GM18519 (cell line): ENCODE measurements around the gene FALEC.

Experiments
- ATAC-seq: cut with Tn5 transposase; IDR thresholded peaks from one replicate; pipeline ENCODE4 v1.9.1; 2021; ENCODE audit warnings: mild to moderate bottlenecking, moderate library complexity; ENCODE audit not compliant: unreplicated experiment, low FRiP score

FALEC gene

DNA sequence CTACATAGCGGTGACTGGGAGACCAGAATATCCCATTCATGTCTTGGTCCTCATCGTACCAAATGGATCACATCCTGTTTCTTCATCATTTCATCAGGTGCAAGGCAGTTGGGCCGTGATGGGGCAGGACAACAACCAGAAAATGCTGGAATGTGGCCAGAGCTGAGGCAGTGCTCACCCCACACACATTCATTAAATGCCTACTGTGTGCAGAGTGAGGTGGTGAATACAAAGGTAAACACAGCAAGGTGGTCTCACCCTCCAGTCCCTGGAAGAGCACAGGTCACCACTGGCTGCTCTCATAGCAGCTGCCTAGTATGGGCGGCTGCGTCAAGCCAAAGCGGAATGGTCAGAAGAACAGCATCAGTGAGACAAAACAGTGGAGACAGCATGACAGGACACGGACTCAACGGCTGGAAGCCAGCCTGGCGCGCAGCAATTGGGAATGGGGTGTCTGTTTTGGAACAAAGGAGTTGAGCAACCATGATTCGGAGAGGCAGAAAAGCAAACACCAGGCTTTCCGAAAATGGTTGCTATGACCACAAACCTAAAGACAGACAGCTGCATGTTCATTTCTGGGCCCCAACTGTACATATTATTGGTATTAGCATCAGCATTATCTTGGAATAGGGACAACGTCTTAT, 28.1 kb downstream of the FALEC start:
- no peak for ATAC-seq

DNA sequence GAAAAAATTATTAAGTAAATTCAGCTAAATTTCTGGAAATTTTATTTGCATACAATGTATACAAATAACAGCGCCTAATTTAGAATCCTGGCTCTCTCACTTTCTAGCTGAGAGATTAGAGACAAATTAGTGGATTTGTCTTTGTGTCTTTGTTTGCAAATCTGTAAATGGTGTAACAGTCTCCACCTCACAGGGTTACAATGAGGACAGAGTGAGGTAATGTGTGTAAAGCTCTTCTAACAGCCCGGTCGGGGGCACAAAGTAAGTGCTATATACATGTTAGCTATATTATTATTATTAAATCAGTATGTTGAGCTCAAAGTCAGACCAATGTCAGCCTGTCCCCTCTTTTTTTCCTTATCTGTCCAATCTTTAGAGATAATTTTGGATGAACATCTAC, 28.7 kb downstream of the FALEC start:
- no peak for ATAC-seq

GRCh38 chr1:150545486-150546032, 30.0 kb downstream of the FALEC start:
- no peak for ATAC-seq

GRCh38 chr1:150546294-150546937, 30.9 kb downstream of the FALEC start:
- ATAC-seq = no peak

DNA sequence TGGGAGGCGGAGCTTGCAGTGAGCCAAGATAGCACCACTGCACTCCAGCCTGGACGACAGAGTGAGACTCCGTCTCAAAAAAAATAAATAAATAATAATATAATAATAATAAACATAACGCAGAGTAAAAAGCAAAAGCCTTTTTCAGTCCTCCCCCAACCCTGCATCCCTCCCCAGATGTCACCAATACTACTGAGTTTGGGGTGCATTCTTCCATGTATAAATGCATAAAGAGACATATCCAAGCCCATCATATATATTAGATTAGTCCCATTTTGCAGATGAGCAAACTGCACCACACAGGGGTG, 32.7 kb downstream of the FALEC start:
- ATAC-seq = no peak

- no peak for ATAC-seq
Observed at GRCh38 chr1:150548632-150549495, 33.3 kb downstream of the FALEC start, which contains the start of gene ADAMTSL4. Gene ADAMTSL4, plus strand, starts transcription at chr1:150549408. Its CDS starts 2,881 bp downstream, at chr1:150552289.

DNA sequence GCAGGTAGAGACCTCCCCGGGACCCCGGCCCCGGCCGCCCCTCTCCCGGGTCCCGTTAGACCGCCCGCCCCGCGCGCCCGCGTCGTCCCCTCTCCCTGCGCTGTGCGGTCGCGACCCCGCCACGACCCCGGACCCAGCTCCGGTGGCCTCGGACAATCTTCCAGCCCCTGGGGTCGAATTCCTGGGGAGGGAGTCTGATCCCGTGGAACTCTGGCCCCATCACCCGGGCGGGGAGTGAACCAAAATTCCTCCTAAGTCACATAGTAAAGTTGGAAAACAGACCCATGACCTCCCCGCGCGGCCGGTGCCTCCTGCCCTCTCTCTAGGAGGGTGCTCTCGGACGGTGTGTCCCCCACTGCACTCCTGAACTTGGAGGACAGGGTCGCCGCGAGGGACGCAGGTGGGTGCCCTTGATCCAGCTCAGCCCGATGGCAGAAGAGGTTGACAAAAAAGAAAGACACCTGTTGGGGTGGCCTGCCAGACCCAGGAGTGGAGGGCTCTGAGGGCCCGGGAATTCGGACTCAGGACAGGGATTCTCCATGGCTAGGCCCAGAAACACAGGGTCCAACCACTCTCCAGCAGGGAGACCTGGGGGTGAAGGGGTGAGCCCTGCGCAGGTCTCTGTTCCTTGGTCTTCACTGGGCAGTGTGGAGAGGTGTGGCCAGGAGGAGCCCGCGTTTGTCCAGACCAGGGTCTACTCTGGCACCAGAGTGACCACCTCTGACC, 34.1 kb downstream of the FALEC start:
- no peak for ATAC-seq

DNA sequence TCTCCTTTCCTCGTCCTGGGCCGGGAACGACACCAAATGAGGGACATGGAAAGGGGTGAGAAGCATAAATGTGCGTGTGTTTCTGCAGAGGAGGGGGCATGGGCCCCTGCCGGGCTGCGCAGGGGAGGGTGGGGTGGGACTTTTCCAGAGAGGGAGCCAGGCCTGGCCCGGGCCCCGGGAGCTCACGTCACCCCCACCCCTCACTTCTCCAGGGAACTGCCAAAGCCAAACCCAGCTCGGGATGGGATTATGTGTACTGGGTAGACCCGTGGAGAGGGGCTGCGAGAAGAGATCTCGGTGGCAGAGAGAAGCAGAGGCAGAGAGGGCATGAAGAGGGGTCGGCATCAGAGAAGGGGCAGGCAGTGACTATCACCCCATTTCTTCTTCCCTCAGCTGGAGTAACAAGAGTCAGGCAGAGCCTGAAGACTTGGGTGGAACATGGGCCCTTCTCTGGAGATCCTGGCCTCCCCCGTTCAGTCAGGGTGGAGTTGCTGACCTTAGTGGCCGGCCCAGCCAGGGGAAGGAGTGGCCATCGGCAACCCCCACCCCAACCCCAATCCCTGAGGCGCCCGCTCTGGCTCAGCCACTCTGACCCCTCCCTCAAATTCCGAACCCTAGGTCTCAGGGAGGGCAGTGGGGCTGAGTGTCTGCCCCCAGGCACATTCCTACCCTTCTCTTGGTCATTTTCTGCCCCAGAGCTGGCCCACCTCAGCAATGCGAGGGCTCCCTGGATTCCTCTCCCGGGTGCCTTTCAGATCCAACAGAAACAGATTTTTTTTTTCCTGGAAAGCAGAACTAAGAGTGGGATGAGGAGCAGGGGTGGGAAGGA, 34.9 kb downstream of the FALEC start:
- ATAC-seq = no peak

DNA sequence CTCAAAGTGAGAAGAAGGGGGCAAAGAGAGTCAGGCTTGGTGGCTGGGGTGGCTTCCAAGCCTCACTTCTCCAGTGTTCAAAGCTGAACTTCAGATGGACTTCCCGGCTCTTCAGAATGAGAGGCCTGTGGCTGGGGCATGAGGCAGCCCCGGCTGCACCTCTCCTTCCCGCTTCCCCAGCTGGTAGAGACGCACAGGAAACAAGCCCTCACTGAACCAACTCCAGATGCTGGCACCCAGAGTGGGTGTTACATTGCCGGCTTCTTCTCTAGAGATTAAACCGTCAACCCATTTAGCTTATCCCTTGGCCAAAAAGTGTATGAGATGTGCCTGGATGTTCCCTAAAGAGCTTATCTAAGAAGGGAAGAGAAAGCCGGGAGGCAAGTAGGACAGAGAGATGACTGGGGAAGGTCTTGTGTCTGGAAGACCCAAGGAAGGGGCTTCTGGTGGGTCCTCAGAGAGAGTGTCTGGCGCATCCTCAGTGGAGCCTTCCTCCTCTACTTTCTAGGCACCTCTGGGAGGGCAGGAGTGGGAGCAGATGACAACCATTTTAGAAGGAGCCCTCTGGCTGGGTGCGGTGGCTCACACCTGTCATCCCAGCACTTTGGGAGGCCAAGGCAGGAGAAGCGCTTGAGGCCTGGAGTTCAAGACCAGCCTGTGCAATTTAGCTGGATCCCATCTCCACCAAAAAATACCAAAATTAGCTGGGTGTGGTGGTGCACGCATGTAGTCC, 35.7 kb downstream of the FALEC start:
- no peak for ATAC-seq

- no peak for ATAC-seq
Observed at GRCh38 chr1:150551784-150552127, 36.2 kb downstream of the FALEC start.

DNA sequence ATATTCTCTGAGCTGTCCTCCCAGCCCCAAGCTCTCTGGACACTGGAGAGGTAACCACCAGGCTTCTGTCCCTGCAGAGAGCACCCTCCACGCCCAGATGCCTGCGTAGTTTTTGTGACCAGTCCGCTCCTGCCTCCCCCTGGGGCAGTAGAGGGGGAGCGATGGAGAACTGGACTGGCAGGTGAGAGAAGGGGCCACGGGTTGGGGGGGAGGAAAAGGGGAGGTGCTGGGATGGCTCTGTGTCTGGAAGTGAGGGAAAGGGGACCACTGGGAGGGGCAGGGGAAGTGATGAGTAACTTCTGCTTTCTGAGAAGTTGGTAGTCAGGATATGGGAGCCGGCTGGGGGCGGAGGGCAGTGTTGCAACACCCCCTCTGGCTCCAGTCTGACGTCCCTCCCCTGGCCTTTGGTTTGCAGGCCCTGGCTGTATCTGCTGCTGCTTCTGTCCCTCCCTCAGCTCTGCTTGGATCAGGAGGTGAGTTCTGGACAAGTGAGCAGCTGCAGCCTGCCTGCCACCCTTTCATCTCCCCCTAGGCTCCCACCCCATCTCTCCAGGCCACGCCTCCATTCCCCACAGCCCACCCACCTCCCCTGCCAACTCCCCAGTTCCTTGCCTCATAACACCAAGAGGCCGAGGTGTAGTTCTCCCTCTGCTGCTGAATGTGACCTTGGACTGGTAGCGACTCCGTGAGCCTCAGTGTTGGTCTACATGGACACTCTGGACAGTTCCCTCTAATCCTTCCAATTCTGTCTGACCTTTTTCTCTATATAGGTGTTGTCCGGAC, 36.8 kb downstream of the FALEC start:
- no peak for ATAC-seq

- no peak for ATAC-seq
Observed at GRCh38 chr1:150552911-150553289, 37.3 kb downstream of the FALEC start.

- no peak for ATAC-seq
Observed at GRCh38 chr1:150553392-150554085, 38.0 kb downstream of the FALEC start.

- ATAC-seq = no peak
Observed at GRCh38 chr1:150554086-150554452, 38.5 kb downstream of the FALEC start.

GRCh38 chr1:150555198-150555970, 39.8 kb downstream of the FALEC start:
- ATAC-seq = no peak

- ATAC-seq = no peak
Observed at GRCh38 chr1:150555971-150556865, 40.7 kb downstream of the FALEC start.
